HCT116 (cell line): ENCODE measurements around the gene GLIPR2. TPM values are rescaled to one million over a fixed set of nuclear protein-coding genes. Genes with fewer than 3 reads are reported as not detected.

Experiments used
- ATAC-seq: fragments of 200-7000 bp; cut with Tn5 transposase; 2 replicates; pipeline ENCODE4 v1.9.1; 2020; ENCODE audit warnings: mild to moderate bottlenecking, moderate library complexity
- BruUV-seq: library from RNA; stranded (reverse); fragments of 400-500 nt; replicated peaks from 2 replicates; lab custom pipeline; 2021; lab: Mats Ljungman, UMichigan
- CTCF ChIA-PET: fragments of 300-600 bp; sonication (Branson Sonifier 250); formaldehyde crosslinking; loops from one replicate; lab custom pipeline; 2021; ENCODE audit warnings: antibody characterized with exemption; lab: Charles Lee
- POLR2A ChIA-PET: fragments of 300-600, 350-600 bp; sonication (Branson Sonifier 250); formaldehyde crosslinking; loops from one replicate; lab custom pipeline; 2021; ENCODE audit warnings: antibody characterized with exemption; lab: Charles Lee
- RAD21 ChIA-PET, 2 experiments: fragments of 300-600 bp; sonication (Branson Sonifier 250); formaldehyde crosslinking; loops; one replicate each; lab custom pipeline; 2023; ENCODE audit warnings: low total read pairs in 2 of 2; ENCODE audit not compliant: uncharacterized antibody in 2 of 2, unreplicated experiment in 2 of 2, low non-redundant PET in 1 of 2; lab: Charles Lee
- DNase-seq: peaks from one replicate; pipeline ENCODE4 v3.0.0-alpha.2; 2010; ENCODE audit warnings: low read depth, low spot score
- H2AFZ ChIP-seq: fragments of 200-600 bp; shearing (Covaris generic), sonication (generic); 2 replicates; pipeline ENCODE4 v1.6.1; 2017; ENCODE audit warnings: low read depth, mixed run types, mixed read lengths, antibody characterized with exemption, low read length; ENCODE audit not compliant: poor library complexity, severe bottlenecking
- H3K27ac ChIP-seq: 2 replicates; pipeline ENCODE4 v1.5.1; 2012; ENCODE audit warnings: low read depth, low read length
- H3K27me3 ChIP-seq: fragments of 200-600 bp; sonication (generic); 2 replicates; pipeline ENCODE4 v1.6.1; 2016; ENCODE audit warnings: mixed run types, low read length, mixed read lengths; ENCODE audit not compliant: insufficient read depth
- H3K36me3 ChIP-seq, 2 experiments: fragments of 200-500 bp in 1 of 2; fragments of 200-600 bp in 1 of 2; sonication (Bioruptor generic) in 1 of 2; sonication (generic) in 1 of 2; 2 replicates each; pipeline versions ENCODE4 v1.5.1 to v1.6.1; 2014 to 2016; ENCODE audit warnings: low read length in 2 of 2, inconsistent platforms in 1 of 2, mixed read lengths in 1 of 2, mixed run types in 1 of 2; ENCODE audit not compliant: insufficient read depth in 2 of 2, control insufficient read depth in 1 of 2
- H3K4me1 ChIP-seq, 2 experiments: fragments of 200-600 bp in 1 of 2; sonication (generic) in 1 of 2; 2 replicates each; pipeline versions ENCODE4 v1.5.1 to v1.6.1; 2012 to 2017; ENCODE audit warnings: low read length in 2 of 2, inconsistent platforms in 1 of 2, mild to moderate bottlenecking in 1 of 2, mixed read lengths in 1 of 2, mixed run types in 1 of 2, moderate library complexity in 1 of 2; ENCODE audit not compliant: insufficient read depth in 2 of 2, control insufficient read depth in 1 of 2
- H3K4me2 ChIP-seq: fragments of 200-600 bp; sonication (generic); 2 replicates; pipeline ENCODE4 v1.6.1; 2017; ENCODE audit warnings: mixed run types, low read length, mixed read lengths
- H3K4me3 ChIP-seq, 2 experiments: fragments of 200-600 bp in 1 of 2; sonication (generic) in 1 of 2; replicated peaks in 1 of 2; 2 replicates each; pipeline ENCODE4 v1.5.1; 2011 to 2016; ENCODE audit warnings: low read length in 2 of 2, control low read depth in 1 of 2, low read depth in 1 of 2, mild to moderate bottlenecking in 1 of 2, mixed read lengths in 1 of 2, mixed run types in 1 of 2
- H3K79me2 ChIP-seq: fragments of 200-600 bp; sonication (generic); 2 replicates; pipeline ENCODE4 v1.6.1; 2017; ENCODE audit warnings: mild to moderate bottlenecking, mixed run types, low read length, moderate library complexity, mixed read lengths; ENCODE audit not compliant: insufficient read depth
- H3K9ac ChIP-seq: fragments of 200-600 bp; sonication (generic); 2 replicates; pipeline ENCODE4 v1.6.1; 2016; ENCODE audit warnings: low read length, mixed read lengths
- H3K9me2 ChIP-seq: fragments of 200-600 bp; sonication (generic), shearing (Covaris generic); 2 replicates; pipeline ENCODE4 v1.6.1; 2017; ENCODE audit warnings: mixed run types, mild to moderate bottlenecking, moderate library complexity; ENCODE audit not compliant: insufficient read depth
- H3K9me3 ChIP-seq, 2 experiments: fragments of 200-500 bp in 1 of 2; fragments of 200-600 bp in 1 of 2; sonication (Bioruptor generic) in 1 of 2; sonication (generic) in 1 of 2; 2 replicates each; pipeline ENCODE4 v1.6.1; 2014 to 2017; ENCODE audit warnings: low read length in 2 of 2, mixed read lengths in 2 of 2, inconsistent platforms in 1 of 2, low read depth in 1 of 2, mild to moderate bottlenecking in 1 of 2, mixed run types in 1 of 2, moderate library complexity in 1 of 2; ENCODE audit not compliant: control insufficient read depth in 1 of 2, insufficient read depth in 1 of 2
- H4K20me1 ChIP-seq: fragments of 200-600 bp; sonication (generic), shearing (Covaris generic); 2 replicates; pipeline ENCODE4 v1.6.1; 2017; ENCODE audit warnings: mixed run types, mild to moderate bottlenecking, moderate library complexity; ENCODE audit not compliant: insufficient read depth
- EGR1 ChIP-seq: IDR thresholded peaks from 2 replicates; pipeline ENCODE4 v1.6.1; 2012; ENCODE audit warnings: low read depth
- EZH2phosphoT487 ChIP-seq: fragments of 200-600 bp; IDR thresholded peaks from 2 replicates; pipeline ENCODE4 v1.6.1; 2018; ENCODE audit warnings: antibody characterized with exemption, borderline replicate concordance
- JUND ChIP-seq: IDR thresholded peaks from 2 replicates; pipeline ENCODE4 v1.6.1; 2012
- POLR2AphosphoS5 ChIP-seq: IDR thresholded peaks from 2 replicates; pipeline ENCODE4 v1.6.1; 2011; ENCODE audit warnings: mild to moderate bottlenecking, low read depth, low read length, moderate library complexity
- RAD21 ChIP-seq: IDR thresholded peaks from 2 replicates; pipeline ENCODE4 v1.6.1; 2012; ENCODE audit warnings: low read depth, mild to moderate bottlenecking
- SIN3A ChIP-seq: IDR thresholded peaks from 2 replicates; pipeline ENCODE4 v1.6.1; 2012; ENCODE audit warnings: low read depth
- SP1 ChIP-seq: IDR thresholded peaks from 2 replicates; pipeline ENCODE4 v1.6.1; 2012; ENCODE audit warnings: low read depth
- TCF7L2 ChIP-seq: IDR thresholded peaks from 2 replicates; pipeline ENCODE4 v1.7.0; 2011; ENCODE audit warnings: borderline replicate concordance, inconsistent platforms; ENCODE audit not compliant: insufficient read depth, insufficient read length; ENCODE audit errors: extremely low read depth
- YY1 ChIP-seq: IDR thresholded peaks from 2 replicates; pipeline ENCODE4 v1.6.1; 2011; ENCODE audit warnings: low read length, low read depth, moderate library complexity, mild to moderate bottlenecking; ENCODE audit not compliant: insufficient replicate concordance; ENCODE audit errors: extremely low read depth
- intact Hi-C: fragments of 100-400 bp; cut with micrococcal nuclease; formaldehyde crosslinking; loops from 2 replicates; pipeline ENCODE4 v1.10.0; 2022
- total RNA-seq: library from RNA; stranded (reverse); gene quantifications from one replicate; pipeline ENCODE4 v1.2.1, GENCODE V29; 2021; ENCODE audit not compliant: unreplicated experiment

Gene GLIPR2
- total RNA-seq, 1 experiment from 2014 or later: 14.5 TPM

DNA sequence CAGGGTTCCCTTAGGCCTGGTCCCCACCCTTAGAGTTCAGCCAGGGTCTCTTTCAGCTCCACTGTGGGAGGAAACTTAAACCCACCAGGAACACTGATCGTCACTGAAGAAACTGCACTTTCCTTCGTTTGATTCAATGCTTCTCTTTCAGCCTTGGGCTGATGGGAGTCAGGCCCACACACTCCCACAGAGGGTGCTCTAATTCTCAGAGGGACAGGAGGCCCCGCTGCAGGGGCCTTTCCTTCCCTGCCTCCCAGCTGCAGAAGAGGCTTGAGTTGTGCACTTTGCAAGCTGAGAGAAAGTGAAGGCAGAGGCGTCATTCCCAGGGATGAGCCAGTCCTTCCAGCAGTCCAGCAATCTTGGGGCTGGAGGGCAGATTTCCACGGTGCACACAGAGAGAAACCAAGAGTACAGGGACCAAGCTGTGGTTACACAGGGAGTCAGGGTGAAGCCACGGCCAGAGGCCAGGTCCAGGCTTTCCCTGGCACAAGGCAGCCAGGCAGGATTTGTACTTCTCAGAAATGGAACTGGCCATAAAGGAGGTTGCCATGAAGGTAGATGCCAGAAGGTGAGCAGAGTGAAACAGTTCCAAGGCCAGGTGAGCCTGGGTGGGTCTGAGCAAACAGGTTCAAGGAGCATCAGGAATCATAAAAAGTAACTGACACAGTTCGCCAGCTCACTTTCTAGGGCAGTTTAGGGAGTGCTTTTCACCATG is 10.4 kb upstream of the GLIPR2 start:
- Histone ChIP-seq H3K79me2 (no peaks in the 10 kb centered on the region), H2AFZ (no peak overlapping the region), H3K9me3 (no peaks in the 10 kb centered on the region), H4K20me1 (no peaks in the 10 kb centered on the region), H3K4me3 (no peak overlapping the region), H3K36me3 (no peaks in the 10 kb centered on the region), H3K4me1 (no peaks in the 10 kb centered on the region), H3K27me3 (no peaks in the 10 kb centered on the region), H3K4me2 (no peak overlapping the region), H3K9ac (no peak overlapping the region), H3K9me2 (no peaks in the 10 kb centered on the region), H3K27ac (no peak overlapping the region)
- TF ChIP-seq SIN3A (no peak), POLR2AphosphoS5 (no peak), SP1 (no peak), EGR1 (no peak), RAD21 (no peak), YY1 (no peak), EZH2phosphoT487 (no peak), TCF7L2 (no peak)
- intact Hi-C loops: no loop called here
- DNase-seq (no peak), ATAC-seq (no peak)
- ChIA-PET POLR2A (no interaction called here), CTCF (no interaction called here), RAD21 (no interaction called here)
- no TSS peak for BruUV-seq

DNA sequence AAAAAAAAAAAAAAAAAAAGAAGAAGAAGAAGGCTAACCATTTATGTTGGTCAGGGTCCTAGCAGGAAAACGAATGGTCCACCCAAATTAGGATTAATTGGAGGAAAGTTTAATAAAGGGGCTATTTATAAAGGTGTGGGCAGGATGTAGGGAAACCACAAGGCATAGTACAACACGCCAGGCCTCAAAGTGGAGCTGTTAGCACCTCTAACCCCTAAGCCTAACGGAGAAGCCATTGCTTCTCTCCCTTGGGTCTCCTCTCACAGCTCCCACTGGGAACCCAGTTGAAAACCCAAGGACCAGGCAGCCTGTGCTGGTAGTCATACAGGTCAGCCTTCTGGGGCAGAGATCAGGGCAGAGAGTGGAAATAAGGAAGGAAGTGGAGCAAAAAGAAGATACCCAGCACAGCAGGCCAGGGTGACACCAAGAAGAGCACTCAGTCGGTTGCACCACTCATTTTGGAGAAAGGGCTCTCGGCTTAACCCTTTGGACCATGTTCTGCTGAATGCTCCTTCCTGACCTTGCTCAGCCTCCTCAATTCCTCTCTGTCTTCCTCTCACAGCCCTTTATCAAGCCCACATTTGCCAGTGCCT is 8.8 kb upstream of the GLIPR2 start:
- H3K9me2 ChIP-seq: no peaks in the 10 kb centered on the region
- no peak overlapping the region for H3K9ac ChIP-seq
- no TSS peak for BruUV-seq
- no peaks in the 10 kb centered on the region for H3K27me3 ChIP-seq
- ATAC-seq: no peak
- H2AFZ ChIP-seq: no peak overlapping the region
- no peak overlapping the region for H3K4me2 ChIP-seq
- POLR2A ChIA-PET: no interaction called here
- no peak for DNase-seq
- CTCF ChIA-PET: no interaction called here
- no peaks in the 10 kb centered on the region for H3K9me3 ChIP-seq
- no peaks in the 10 kb centered on the region for H3K79me2 ChIP-seq
- no peak overlapping the region for H3K27ac ChIP-seq
- RAD21 ChIA-PET: no interaction called here
- intact Hi-C loops: no loop called here
- H3K4me3 ChIP-seq: no peak overlapping the region
- no peaks in the 10 kb centered on the region for H4K20me1 ChIP-seq
- TF ChIP-seq JUND (no peak), SP1 (no peak)
- no peaks in the 10 kb centered on the region for H3K36me3 ChIP-seq
- H3K4me1 ChIP-seq: no peaks in the 10 kb centered on the region
